OCI-M2 (cell line): ENCODE data around the gene MMP17.

Source experiments
- DNase-seq: peaks from one replicate; lab custom pipeline; 2025; ENCODE audit not compliant: unreplicated experiment; lab: John Stamatoyannopoulos, UW

Gene MMP17

DNA sequence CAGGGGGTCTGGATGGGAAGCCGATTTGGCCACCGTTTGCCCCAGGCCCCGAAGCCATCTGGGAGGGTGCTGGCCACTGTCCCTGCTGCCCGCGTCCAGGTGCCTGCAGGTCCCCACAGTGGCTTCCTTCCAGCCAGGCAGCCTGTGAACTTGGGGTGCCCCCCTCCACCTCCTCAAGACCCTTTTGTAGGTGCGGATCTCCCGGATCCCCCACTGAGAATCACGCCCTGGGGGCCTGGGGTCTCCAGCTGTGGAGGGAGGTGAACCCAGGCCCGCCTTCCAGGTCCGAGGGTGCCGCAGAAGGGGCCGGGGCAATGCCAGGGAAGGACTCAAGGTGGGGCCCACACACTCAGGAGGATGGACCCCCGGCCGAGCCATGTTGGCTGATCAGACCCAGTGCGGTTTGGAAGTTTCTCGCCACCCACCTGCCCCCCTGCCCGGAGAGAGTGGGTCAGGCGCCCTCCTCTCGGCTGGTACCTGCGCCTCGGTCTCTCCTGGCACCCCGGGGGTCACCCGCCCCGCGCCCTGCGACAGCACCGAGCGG, 1.7 kb downstream of the MMP17 start:
- no peak for DNase-seq

GRCh38 chr12:131830335-131830913, 2.2 kb downstream of the MMP17 start:
- DNase-seq, result no peak

GRCh38 chr12:131830914-131831571, 2.9 kb downstream of the MMP17 start:
- no peak for DNase-seq

DNA sequence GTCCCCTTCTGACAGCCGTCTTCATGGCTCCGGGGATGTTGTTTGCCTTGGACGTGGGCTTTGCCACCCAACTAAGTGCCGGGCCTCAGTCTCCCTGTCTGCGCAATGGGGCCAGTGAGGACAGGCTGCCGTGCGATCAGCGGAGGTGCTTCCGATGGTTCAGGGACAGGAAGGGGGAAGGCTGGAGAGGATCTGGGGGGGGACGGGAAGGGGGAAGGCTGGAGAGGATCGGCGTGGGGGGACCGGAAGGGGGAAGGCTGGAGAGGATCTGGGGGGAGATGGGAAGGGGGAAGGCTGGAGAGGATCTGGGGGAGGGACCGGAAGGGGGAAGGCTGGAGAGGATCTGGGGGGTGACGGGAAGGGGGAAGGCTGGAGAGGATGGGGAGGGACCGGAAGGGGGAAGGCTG, 3.4 kb downstream of the MMP17 start:
- DNase-seq, result no peak

- no peak for DNase-seq
Measured at GRCh38 chr12:131832321-131833231, 4.4 kb downstream of the MMP17 start.

GRCh38 chr12:131833288-131833895, 5.2 kb downstream of the MMP17 start:
- DNase-seq, result no peak

DNA sequence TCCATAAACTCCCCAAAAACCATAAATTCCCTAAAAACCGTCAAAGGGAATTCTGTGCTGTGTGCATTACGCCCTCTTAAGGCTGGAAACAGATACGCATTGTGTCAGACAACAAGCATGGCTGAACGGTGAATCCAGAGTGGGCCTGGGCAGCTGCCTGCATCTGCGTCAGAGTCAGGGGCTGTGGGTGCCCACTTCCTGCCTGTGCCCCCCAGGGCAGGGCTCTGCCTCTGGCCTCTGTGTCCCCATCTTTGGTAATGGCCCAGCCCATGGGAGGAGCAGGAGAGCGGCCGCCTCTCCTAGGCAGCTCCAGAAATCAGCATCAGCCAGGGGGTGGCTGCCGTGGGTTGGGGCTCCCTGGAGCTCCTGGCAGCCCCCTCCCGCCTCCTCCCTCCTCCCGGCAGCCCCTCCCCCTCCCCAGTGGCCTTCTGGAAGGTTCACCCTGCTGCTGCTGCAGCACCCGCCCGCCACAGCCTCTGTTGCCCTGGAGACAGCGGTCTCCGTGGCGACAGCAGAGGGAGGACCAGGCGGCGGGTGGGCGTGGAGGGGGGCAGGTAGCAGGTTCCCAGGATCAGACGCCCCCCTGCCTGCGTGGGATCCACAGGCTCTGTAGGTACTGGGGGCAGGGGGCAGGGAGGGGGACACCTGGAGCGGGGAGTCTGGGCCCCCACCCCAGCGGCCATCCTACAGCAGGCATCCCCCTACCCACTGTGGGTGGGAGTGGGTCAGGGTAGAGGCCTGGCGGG, 5.9 kb downstream of the MMP17 start:
- no peak for DNase-seq

DNA sequence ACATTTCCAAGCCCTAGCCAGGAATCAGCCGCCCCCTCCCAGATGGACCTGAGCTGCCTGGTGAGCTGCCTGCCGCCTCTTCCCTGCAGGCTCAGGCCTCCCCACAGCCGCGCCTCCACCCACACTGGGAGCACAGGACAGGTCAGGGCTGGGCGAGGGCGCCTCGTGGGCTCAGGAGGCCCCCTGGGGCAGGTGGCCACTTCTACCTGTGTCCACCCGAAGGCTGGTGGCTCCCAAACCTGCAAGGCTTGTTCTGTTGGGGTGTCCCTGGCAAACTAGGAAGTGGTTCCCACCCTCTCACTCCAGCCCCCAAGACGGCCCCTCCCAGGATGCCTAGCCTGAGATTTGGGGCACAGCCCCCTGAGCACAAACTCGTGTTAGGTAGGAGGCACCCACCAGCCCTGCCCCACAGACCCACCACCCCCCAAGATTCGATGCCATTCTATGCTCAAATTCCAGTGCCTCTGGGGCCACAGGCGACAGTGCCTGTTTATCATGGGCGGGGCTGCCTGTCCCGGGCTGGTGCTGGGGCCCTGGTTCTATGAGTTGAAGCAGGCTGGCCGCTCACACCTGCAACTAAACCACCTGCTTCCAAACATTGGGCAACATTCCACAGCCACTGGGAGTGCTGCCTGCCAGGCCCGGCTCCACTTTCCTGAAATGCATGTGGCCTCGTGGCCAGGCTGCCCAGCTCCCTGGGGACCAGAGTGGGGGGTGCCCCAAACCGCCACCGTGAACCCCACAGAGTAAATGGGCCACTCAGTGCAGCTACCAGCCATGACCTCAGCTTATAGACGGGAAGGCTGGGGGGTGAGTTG, 6.8 kb downstream of the MMP17 start:
- no peak for DNase-seq

DNA sequence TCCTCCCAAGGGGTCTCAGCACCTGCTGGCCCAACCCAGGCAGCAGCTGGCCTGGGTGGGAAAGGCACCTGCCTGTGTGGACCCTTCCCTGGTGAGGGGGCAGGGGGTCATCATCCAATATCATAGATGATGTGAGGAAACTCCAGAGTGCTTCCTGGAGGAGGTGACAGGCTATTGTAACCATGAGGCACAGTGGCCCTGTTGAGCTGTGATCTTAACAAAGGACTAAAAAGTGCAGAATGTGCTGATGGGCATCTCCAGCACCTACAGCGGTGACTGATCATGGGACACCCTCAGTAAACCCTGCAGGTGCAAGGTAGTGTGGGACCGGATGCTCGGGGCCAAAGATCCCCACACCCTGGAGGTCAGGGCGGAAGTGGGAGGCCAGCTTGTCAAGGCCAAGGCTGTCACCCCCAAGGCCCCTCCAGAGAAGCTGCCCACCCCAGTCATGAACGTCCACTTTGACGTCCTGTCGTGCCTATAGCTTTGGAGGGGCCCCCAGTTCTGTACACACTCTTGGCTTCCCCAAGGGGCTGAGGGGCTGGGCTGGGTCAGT, 7.5 kb downstream of the MMP17 start:
- DNase-seq, result no peak

DNA sequence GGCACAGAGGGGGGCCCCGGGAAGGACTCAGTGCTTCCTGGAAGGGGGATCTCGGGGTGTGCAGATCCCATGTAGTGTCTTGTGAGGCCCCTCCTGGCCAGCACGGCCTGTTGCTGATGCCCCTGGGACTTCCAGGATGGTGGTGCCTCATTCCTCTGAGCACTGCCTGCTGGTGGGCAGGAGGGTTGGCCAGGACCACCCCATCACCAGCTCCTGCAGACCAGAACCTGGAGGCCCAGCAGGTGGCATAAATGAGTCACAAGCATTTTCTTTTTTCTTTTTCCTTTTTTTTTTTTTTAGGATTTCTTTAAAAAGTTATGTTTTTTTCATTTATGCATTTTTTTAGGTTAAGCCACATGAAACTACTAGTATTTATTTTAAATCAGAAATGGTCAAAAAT, 8.0 kb downstream of the MMP17 start:
- DNase-seq, result no peak

- DNase-seq, result no peak
Measured at GRCh38 chr12:131836714-131837397, 8.7 kb downstream of the MMP17 start.

DNA sequence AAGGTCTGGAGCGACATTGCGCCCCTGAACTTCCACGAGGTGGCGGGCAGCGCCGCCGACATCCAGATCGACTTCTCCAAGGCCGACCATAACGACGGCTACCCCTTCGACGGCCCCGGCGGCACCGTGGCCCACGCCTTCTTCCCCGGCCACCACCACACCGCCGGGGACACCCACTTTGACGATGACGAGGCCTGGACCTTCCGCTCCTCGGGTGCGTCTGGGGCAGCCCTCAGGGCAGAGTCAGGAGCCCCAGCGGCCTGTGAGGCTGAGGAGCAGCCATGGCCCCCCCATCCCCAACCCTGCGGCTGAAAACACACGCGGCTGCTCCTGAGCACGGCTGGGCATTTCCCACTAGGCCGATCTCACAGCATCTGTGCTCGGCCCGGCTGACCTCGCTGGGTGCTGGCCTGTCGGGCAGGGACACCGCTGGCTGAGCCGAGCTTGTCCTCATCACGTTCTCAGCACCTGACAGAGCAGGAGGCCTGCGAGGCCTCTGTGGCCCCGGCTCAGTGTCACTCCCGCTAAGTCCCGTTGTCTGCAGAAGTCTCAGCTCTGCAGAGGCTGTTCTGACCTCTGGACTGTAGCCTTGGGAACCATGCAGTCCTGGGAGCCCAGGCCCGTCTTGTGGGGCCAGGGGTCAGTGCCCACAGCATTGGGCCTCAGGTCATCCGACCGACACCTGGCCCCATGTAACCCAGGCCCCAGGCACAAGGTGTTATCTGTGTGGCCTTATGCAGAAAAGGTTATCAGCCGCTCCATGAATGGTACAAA, 12.6 kb downstream of the MMP17 start:
- no peak for DNase-seq

DNA sequence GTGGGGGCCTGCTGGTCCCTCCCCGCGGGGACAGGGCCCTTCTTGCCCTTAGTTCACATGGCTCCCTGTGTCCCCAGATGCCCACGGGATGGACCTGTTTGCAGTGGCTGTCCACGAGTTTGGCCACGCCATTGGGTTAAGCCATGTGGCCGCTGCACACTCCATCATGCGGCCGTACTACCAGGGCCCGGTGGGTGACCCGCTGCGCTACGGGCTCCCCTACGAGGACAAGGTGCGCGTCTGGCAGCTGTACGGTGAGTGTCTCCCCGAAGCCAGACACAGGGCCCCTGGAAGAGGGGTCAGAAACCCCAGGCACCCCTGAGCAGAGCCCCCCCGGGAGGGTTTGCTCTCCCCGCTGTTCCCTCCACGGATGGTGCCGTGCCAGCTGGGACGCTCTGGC, 13.4 kb downstream of the MMP17 start:
- DNase-seq, result no peak

DNA sequence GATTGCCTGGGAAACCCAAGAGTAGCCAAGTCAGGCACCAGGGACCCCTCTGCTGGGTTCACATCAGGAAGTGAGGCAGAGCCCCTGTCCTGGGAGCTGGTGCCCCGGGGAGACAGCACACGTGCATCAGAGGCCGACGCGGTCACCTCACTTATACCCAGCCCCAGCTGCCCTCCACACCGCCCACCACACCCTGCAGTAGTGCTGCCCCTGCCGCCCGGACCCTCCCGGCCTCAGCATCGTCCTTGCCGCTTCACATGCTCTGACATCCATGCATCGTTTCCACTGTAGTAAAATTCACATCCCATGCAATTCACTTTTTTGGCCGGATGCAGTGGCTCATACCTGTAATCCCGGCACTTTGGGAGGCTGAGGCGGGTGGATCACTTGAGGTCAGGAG, 14.0 kb downstream of the MMP17 start:
- no peak for DNase-seq

- DNase-seq, result no peak
Measured at GRCh38 chr12:131843527-131843926, 15.3 kb downstream of the MMP17 start.

- no peak for DNase-seq
Measured at GRCh38 chr12:131844140-131844539, 15.9 kb downstream of the MMP17 start.

DNA sequence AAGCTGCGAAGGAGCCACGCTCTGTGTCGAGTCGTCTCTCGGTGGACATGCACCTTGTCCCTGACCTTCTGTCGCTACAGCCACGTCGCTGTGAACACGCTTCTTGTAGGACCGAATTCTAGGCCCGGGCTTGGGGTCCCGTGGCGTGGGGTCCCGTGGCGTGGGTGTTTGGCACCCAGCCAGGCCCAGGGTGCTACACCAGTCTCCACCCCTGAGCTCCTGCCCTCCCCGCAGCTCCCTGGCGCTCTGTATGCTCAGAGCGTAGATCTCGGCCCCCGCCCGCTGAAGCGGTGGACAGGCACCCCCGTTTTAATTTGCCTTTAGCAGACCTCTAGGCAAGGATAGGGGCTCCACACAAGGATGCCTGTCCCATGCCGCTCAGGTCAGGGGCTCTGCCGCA, 16.5 kb downstream of the MMP17 start:
- DNase-seq, result no peak

GRCh38 chr12:131845121-131845520, 16.9 kb downstream of the MMP17 start:
- DNase-seq, result no peak
